Vagina (tissue), 2 donors: ENCODE measurements around the gene BAIAP2L1.

ENCODE experiments used
- CTCF ChIP-seq, 3 experiments: fragments of 450-650 bp in 2 of 3; fragments of 200-600 bp in 1 of 3; sonication (generic) in 1 of 3; IDR thresholded peaks; one replicate each; pipeline ENCODE4 v1.5.1; 2017 to 2019; ENCODE audit warnings: antibody characterized with exemption in 3 of 3, mild to moderate bottlenecking in 2 of 3, moderate library complexity in 2 of 3
- POLR2A ChIP-seq, 2 donors: fragments of 450-650 bp; IDR thresholded peaks; one replicate each; pipeline ENCODE4 v1.6.1; 2017; ENCODE audit warnings: antibody characterized with exemption in 2 of 2, mild to moderate bottlenecking in 2 of 2, moderate library complexity in 2 of 2
- POLR2AphosphoS5 ChIP-seq, 2 donors: sonication (generic); formaldehyde crosslinking; IDR thresholded peaks; one replicate each; pipeline ENCODE4 v1.9.0; 2017; ENCODE audit warnings: antibody characterized with exemption in 2 of 2, mild to moderate bottlenecking in 2 of 2, low read depth in 1 of 2; ENCODE audit not compliant: insufficient read depth in 1 of 2

- TF ChIP-seq CTCF (IDR thresholded peaks at IDR 0.05) (no peak), POLR2AphosphoS5 (IDR thresholded peaks at IDR 0.05; ENCODE audit: insufficient read depth in 1 of 2, low read depth in 1 of 2) (no peak), POLR2A (IDR thresholded peaks at IDR 0.05) (no peak)
Observed at GRCh38 chr7:98244871-98245270, 156.0 kb downstream of the BAIAP2L1 start.
